CD4-positive, alpha-beta T cell treated with Interleukin-4 for 1 hour (primary cell): ENCODE results near the gene KRT72.
"Not testable (repeated sequence)": the region's sequence is repeated elsewhere in the genome, so short reads cannot be mapped to it uniquely, and the experiment has no call there.

Source experiments
- DNase-seq, 2 donors: peaks; one replicate each; pipeline ENCODE4 v3.0.0-alpha.2; 2020 to 2022

The KRT72 gene

GRCh38 chr12:52606096-52606495 is 4.8 kb upstream of the KRT72 start:
- no peak for DNase-seq

GRCh38 chr12:52605542-52605941 is 4.3 kb upstream of the KRT72 start:
- no peak for DNase-seq

GRCh38 chr12:52604859-52605258 is 3.6 kb upstream of the KRT72 start:
- DNase-seq, result no peak

GRCh38 chr12:52603314-52603713 is 2.1 kb upstream of the KRT72 start:
- peak in 1 of 2 donors; percentile 32 for DNase-seq

- no peak for DNase-seq
Observed at GRCh38 chr12:52602552-52602951, 1.3 kb upstream of the KRT72 start.

GRCh38 chr12:52601671-52602070 is 408 bp upstream of the KRT72 start:
- DNase-seq, result no peak

GRCh38 chr12:52600475-52600874 is 788 bp downstream of the KRT72 start:
- no peak for DNase-seq

GRCh38 chr12:52600071-52600470 is 1.2 kb downstream of the KRT72 start:
- DNase-seq, result no peak

- DNase-seq, result no peak
Observed at GRCh38 chr12:52598966-52599365, 2.3 kb downstream of the KRT72 start.

GRCh38 chr12:52594237-52594636 is 7.0 kb downstream of the KRT72 start:
- DNase-seq, result not testable (repeated sequence)

GRCh38 chr12:52591521-52591920 is 9.7 kb downstream of the KRT72 start:
- no peak for DNase-seq

GRCh38 chr12:52590021-52590420 is 11.2 kb downstream of the KRT72 start:
- DNase-seq, result no peak

- DNase-seq, result no peak
Observed at GRCh38 chr12:52587563-52587962, 13.7 kb downstream of the KRT72 start.

- peak; percentile 51 to 77 for DNase-seq
Observed at GRCh38 chr12:52585946-52586345, 15.3 kb downstream of the KRT72 start.

- DNase-seq, result no peak
Observed at GRCh38 chr12:52585066-52585465, 16.2 kb downstream of the KRT72 start.

GRCh38 chr12:52584156-52584682 is 17.0 kb downstream of the KRT72 start:
- DNase-seq, result no peak

- peak; percentile 60 to 68 for DNase-seq
Observed at GRCh38 chr12:52582971-52583456, 18.2 kb downstream of the KRT72 start.

- no peak for DNase-seq
Observed at GRCh38 chr12:52582486-52582885, 18.8 kb downstream of the KRT72 start.

GRCh38 chr12:52581481-52581880 is 19.8 kb downstream of the KRT72 start:
- DNase-seq, result no peak

GRCh38 chr12:52581066-52581465 is 20.2 kb downstream of the KRT72 start:
- DNase-seq, result no peak

- DNase-seq, result no peak
Observed at GRCh38 chr12:52580496-52580895, 20.8 kb downstream of the KRT72 start.

GRCh38 chr12:52579468-52580465 is 21.5 kb downstream of the KRT72 start:
- no peak for DNase-seq

GRCh38 chr12:52578469-52578868 is 22.8 kb downstream of the KRT72 start:
- DNase-seq, result no peak

GRCh38 chr12:52577316-52577715 is 23.9 kb downstream of the KRT72 start:
- no peak for DNase-seq
